AG09309 (cell line): ENCODE results near the gene SERPINA7.
"Not testable (repeated sequence)": the region's sequence is repeated elsewhere in the genome, so short reads cannot be mapped to it uniquely, and the experiment has no call there.

Experiments used
- DNase-seq: peaks from one replicate; pipeline ENCODE4 v3.0.0-alpha.2; 2010; ENCODE audit warnings: low read depth
- H3K4me3 ChIP-seq: 2 replicates; pipeline ENCODE4 v1.5.1; 2011; ENCODE audit warnings: mild to moderate bottlenecking, low read depth, low read length, moderate library complexity; ENCODE audit not compliant: control insufficient read depth
- TF ChIP-seq, protein P1 (sequence below): IDR thresholded peaks from 2 replicates; pipeline ENCODE4 v1.5.1; 2011; ENCODE audit warnings: mild to moderate bottlenecking, low read depth, low read length, inconsistent platforms; ENCODE audit not compliant: insufficient read depth, control insufficient read depth; ENCODE audit errors: missing control alignments

The SERPINA7 gene

GRCh38 chrX:106007815-106008214, 30.7 kb downstream of the SERPINA7 start:
- H3K4me3 ChIP-seq = no peak overlapping the region
- TF ChIP-seq, protein P1, sequence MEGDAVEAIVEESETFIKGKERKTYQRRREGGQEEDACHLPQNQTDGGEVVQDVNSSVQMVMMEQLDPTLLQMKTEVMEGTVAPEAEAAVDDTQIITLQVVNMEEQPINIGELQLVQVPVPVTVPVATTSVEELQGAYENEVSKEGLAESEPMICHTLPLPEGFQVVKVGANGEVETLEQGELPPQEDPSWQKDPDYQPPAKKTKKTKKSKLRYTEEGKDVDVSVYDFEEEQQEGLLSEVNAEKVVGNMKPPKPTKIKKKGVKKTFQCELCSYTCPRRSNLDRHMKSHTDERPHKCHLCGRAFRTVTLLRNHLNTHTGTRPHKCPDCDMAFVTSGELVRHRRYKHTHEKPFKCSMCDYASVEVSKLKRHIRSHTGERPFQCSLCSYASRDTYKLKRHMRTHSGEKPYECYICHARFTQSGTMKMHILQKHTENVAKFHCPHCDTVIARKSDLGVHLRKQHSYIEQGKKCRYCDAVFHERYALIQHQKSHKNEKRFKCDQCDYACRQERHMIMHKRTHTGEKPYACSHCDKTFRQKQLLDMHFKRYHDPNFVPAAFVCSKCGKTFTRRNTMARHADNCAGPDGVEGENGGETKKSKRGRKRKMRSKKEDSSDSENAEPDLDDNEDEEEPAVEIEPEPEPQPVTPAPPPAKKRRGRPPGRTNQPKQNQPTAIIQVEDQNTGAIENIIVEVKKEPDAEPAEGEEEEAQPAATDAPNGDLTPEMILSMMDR = no peak
- DNase-seq = no peak

GRCh38 chrX:106005684-106006083, 32.8 kb downstream of the SERPINA7 start:
- DNase-seq = no peak
- H3K4me3 ChIP-seq = no peak overlapping the region
- TF ChIP-seq, protein P1 = no peak

GRCh38 chrX:106000609-106001008, 37.9 kb downstream of the SERPINA7 start:
- DNase-seq, H3K4me3 ChIP-seq: not testable (repeated sequence)

- TF ChIP-seq, protein P1 = no peak
- no peak overlapping the region for H3K4me3 ChIP-seq
- DNase-seq = no peak
These were observed 38.3 kb downstream of the SERPINA7 start for GRCh38 chrX:106000203-106000602.

GRCh38 chrX:105999294-105999693, 39.2 kb downstream of the SERPINA7 start:
- DNase-seq = no peak
- no peak overlapping the region for H3K4me3 ChIP-seq
- TF ChIP-seq, protein P1 = no peak

DNA sequence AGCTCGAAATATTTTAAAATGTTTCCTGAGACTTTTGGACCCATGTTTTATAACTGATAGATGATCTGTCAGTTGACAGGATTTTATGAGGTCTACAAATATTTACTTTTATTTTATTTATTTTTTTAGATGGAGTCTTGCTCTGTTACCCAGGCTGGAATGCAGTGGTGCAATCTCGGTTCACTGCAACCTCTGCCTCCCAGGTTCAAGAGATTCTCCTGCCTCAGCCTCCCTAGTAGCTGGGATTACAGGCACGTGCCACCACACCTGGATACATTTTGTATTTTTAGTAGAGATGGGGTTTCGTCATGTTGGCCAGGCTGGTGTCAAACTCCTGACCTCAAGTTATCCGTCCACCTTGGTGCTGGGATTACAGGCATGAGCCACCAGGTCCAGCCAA, 50.0 kb downstream of the SERPINA7 start:
- not testable (repeated sequence) for DNase-seq, H3K4me3 ChIP-seq
